ENCODE measurements around the gene AMER3. TPM values are rescaled to one million over a fixed set of nuclear protein-coding genes. Genes with fewer than 3 reads are reported as not detected.

The AMER3 gene
- total RNA-seq, 1 donor from 2014 or later: not detected

DNA sequence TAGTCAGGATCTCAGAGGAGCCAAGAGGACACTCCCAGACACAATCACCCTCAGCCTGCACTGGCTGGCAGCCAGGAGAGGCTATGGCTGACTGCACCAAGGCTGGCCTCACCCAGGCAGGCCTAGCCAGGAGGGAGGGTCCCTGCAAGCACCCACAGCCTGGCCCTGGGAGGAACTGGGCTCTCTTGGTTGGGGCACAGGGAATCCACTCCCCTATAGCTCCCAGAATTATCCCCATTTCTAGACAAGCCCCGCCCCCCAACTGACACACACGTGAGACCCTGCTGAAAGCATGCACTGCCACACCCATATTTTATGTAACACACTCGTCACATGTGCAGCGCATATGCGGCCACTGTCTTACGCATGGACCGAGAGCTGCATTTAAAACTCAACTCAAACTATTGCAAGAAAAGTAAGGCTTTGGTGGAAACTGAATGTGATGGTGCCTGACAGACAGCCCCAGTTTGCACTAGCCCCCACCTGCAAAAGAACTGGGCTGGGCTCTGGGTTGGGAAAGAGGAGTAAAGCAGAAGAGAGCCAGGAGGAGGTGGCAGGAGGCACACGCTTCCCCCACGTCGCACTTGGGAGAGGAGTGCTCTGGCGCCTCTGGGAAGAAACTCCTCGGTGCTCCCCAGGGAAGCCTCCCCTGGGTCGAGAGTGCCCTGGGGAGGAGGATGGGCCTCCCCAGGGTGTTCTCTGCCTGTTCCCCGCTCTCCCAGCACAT lies 52.5 kb downstream of the AMER3 start:
- TF ChIP-seq, protein P1, sequence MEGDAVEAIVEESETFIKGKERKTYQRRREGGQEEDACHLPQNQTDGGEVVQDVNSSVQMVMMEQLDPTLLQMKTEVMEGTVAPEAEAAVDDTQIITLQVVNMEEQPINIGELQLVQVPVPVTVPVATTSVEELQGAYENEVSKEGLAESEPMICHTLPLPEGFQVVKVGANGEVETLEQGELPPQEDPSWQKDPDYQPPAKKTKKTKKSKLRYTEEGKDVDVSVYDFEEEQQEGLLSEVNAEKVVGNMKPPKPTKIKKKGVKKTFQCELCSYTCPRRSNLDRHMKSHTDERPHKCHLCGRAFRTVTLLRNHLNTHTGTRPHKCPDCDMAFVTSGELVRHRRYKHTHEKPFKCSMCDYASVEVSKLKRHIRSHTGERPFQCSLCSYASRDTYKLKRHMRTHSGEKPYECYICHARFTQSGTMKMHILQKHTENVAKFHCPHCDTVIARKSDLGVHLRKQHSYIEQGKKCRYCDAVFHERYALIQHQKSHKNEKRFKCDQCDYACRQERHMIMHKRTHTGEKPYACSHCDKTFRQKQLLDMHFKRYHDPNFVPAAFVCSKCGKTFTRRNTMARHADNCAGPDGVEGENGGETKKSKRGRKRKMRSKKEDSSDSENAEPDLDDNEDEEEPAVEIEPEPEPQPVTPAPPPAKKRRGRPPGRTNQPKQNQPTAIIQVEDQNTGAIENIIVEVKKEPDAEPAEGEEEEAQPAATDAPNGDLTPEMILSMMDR (conservative IDR thresholded peaks at IDR 0.05; ENCODE audit: low read depth, low read length): no peak
- no peak overlapping the region for H3K4me3 ChIP-seq (ENCODE audit: low read depth, low read length)
- DNase-seq (ENCODE audit: low read depth): no peak

DNA sequence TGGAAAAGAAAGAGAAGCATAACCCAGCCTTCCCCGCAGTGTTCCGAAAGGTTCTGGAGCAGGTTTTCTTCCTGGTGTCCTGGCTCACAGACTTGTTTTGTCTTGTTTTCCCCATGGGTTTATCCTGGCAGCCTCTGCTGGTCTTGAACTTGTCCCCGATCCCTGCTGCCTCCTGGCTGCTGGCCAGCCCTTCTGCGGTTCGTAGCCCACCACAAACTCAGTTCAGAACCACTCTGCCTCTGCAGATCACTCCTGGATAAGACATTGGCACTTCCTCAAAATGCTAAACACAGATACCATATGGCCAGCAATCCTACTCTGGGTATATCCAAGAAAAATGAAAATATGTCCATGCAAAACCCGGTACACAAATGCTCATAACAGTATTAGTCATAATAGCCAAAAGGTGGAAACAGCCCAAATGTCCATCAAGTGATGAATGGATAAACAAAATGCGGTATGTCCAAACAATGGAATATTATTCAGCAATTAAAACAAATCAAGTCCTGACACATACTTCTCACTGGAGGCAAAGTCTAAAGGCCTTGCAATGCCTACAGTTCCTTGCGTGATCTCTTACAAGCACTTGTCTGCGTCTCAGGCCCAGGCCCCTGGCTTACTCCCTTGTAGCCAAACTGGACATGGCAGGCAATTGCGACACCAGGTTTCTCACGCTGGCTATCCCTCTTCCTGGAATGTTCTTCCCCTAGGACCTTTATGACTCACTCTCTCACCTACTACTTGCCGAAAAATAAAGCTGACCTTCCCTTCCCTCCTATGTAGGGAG lies 53.3 kb downstream of the AMER3 start:
- DNase-seq (ENCODE audit: low read depth): no peak
- no peak overlapping the region for H3K4me3 ChIP-seq (ENCODE audit: low read depth, low read length)
- TF ChIP-seq, protein P1 (conservative IDR thresholded peaks at IDR 0.05; ENCODE audit: low read depth, low read length): no peak

DNA sequence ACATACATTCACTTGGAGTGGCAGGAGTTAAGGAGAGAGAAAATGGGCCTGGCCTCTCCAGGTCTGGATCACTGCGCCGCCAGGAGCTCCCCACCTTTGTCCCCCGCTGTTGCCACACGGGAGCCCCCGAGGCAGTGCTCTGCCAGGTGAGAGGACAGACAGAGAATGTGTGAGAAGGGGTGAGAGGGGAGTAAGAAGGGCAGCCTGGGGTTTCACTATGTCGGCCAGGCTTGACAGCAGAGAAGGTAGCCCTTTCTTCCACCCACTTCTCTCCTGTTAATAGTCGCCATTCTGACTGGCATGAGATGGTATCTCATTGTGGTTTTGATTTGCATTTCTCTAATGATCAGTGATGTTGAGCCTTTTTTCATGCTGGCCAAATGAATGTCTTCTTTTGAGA lies 55.1 kb downstream of the AMER3 start:
- DNase-seq (ENCODE audit: low read depth): no peak
- H3K4me3 ChIP-seq (ENCODE audit: low read depth, low read length): no peak overlapping the region
- TF ChIP-seq, protein P1 (conservative IDR thresholded peaks at IDR 0.05; ENCODE audit: low read depth, low read length): no peak

DNA sequence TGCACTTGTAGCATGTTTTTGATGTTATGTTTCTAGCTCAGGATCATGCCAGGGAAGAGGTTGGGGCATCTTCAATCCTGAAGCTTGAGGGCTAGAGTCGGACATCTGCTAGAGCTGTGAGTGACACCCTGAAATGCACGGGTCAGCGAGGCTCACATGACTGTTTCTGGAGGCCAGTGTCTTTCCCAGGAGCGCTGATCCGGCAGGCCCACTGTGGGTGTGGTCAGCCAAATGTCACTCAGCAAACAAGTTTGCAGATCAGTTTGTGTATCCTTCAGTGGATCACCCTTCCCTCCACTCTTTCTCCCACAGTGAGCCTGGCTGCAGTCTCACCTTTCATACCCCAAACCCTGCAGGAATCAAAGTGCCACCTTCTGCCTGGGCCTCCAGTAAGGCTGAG lies 58.4 kb downstream of the AMER3 start:
- H3K4me3 ChIP-seq (ENCODE audit: low read depth, low read length): no peak overlapping the region
- TF ChIP-seq, protein P1 (conservative IDR thresholded peaks at IDR 0.05; ENCODE audit: low read depth, low read length): no peak
- DNase-seq (ENCODE audit: low read depth): no peak

DNA sequence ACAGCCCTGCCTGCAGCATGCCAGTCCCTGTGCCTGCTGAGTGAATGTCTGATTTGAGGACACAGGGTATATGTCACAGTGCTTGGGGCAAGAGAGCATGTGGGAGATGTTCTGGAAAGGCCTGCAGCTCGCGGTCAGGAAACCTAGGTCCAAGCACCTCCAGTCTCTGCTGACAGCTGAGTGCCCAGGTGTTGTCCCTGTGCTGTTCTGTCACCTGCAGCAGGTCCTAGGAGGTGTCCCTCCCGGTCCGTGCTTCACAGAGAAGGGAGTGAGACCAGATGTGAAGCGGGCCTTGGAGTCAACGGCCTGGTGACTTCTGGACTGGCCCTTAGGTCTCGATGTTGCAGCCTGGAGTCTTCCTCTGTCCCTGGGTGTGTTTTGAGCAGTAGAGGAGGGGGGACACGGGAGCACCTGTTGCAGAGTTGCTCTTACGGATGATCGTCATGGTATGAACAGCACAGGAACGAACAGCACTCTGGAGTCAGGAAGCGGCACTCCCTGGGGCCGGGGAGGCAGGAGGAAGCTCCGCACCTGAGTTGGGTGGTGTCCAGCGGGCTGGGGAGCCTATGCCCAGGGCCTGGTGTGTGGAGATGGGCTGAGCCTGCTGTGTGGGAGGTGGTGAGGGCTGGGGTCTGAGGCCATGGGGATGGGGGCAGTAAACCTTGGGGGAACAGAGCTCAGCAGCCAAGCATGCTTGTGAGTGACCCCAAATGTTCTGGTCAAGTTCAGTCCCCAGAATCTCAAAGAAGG lies 59.8 kb downstream of the AMER3 start:
- TF ChIP-seq, protein P1 (conservative IDR thresholded peaks at IDR 0.05; ENCODE audit: low read depth, low read length): no peak
- no peak overlapping the region for H3K4me3 ChIP-seq (ENCODE audit: low read depth, low read length)
- no peak for DNase-seq (ENCODE audit: low read depth)

Other genes with a start within 250 kb of the AMER3 start
- not detected in 2 replicates for gene POTEI, start 246.2 kb upstream of the AMER3 start, total RNA-seq
- not detected in 2 replicates for gene CFC1B, start 234.3 kb upstream of the AMER3 start, total RNA-seq
- gene CFC1, start 156.0 kb upstream of the AMER3 start, total RNA-seq: not detected in 2 replicates
- not detected in 2 replicates for gene POTEJ, start 144.1 kb upstream of the AMER3 start, total RNA-seq
- gene GPR148, start 26.5 kb upstream of the AMER3 start, total RNA-seq: not detected in 2 replicates
- 2.1 and 3.2 TPM in 2 replicates for gene ARHGEF4, start 81.4 kb downstream of the AMER3 start, total RNA-seq